Dedifferentiated amniotic fluid mesenchymal stem cell (primary cell): ENCODE measurements around the gene MSH3.

Source experiments
- DNase-seq: peaks from one replicate; pipeline ENCODE4 v3.0.0-alpha.2; 2016; ENCODE audit errors: extremely low spot score

Gene MSH3

GRCh38 chr5:80654391-80655230 is at the start of gene MSH3, which contains the start of gene DHFR:
Gene MSH3, plus strand, starts transcription at chr5:80654652. Its CDS starts 76 bp downstream, at chr5:80654728.
Gene DHFR, minus strand, starts transcription at chr5:80654983. Its CDS starts 494 bp downstream, at chr5:80654489.
- peak; percentile 77 for DNase-seq

- no peak for DNase-seq
These were observed 47.1 kb upstream of the MSH3 start for GRCh38 chr5:80607343-80607742.

GRCh38 chr5:80607832-80608231 is 46.6 kb upstream of the MSH3 start:
- DNase-seq, result no peak

GRCh38 chr5:80608731-80609130 is 45.7 kb upstream of the MSH3 start:
- DNase-seq, result no peak

DNA sequence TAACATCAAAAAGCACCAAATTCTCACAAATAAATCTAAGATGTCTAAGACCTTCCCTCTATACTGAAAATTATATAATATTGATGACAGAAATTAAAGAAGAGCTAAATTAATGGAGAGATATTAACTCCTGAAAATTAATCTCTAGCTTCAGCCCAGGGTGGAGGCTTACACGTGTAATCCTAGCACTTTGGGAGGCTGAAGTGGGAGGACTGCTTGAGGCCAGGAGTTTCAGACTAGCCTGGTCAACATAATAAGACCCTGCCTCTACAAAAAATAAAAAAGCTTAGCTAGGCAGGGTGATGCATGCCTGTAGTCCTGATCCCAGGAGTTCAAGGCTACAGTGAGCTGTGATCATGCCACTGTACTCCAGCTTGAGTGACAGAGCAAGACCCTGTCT is 44.8 kb upstream of the MSH3 start:
- DNase-seq, result no peak

- no peak for DNase-seq
These were observed 39.1 kb upstream of the MSH3 start for GRCh38 chr5:80615266-80615914.

GRCh38 chr5:80618438-80618837 is 36.0 kb upstream of the MSH3 start:
- no peak for DNase-seq

- DNase-seq, result no peak
These were observed 35.4 kb upstream of the MSH3 start for GRCh38 chr5:80619086-80619485.

DNA sequence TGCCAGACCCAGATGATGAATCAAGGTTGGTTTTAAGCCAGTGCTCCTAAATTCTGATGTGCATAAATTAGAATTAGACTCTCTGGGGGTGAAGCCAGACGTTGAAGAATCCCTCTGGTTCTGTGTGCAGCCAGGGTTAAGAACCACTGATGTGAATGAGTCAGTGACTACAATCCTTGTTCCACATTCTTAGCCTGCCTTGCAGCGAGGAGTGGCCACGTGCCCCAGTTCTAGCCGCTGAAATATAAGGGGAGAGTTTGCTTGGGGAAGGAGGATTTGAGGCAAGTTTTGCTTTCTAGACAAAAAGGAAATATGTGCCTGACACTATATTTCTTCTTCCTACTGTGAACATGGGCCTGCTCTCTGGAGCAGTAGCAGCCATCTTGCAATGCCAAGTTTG is 34.2 kb upstream of the MSH3 start:
- DNase-seq, result no peak

DNA sequence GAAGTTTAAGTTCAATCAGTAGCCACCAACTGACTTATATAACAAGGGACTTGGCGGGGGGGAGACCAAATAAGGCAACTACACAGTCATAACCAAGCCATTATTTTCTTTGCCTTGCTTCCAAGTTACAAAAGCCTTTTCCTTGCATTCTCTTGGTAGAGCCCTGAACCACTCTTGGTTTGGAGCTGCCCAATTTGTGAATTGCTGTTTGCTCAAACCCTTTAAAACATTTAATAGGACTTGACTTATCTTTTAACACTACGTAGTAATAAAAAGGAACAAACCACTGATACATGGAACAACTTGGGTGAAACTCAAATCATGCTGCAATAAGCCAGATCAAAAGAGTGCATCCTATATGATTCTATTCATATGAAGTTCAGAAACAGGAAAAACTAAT is 31.7 kb upstream of the MSH3 start:
- no peak for DNase-seq

DNA sequence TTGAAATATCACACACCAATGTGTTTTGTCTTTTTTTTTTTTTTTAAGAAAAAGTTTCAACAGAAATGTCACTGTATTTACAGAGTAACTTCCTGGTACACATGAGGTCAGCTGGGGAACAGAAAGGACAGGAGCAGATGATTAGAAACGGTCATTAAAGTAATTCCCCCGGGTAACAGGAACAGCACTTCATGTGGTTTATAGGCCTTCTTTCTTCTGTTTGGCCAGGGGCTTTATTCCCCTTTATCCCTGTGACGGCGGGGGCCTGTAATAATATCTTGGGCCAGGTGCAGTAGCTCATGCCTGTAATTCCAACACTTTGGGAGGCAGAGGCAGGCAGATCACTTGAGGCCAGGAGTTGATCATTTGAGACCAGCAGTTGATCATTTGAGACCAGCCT is 30.5 kb upstream of the MSH3 start:
- DNase-seq, result no peak

DNA sequence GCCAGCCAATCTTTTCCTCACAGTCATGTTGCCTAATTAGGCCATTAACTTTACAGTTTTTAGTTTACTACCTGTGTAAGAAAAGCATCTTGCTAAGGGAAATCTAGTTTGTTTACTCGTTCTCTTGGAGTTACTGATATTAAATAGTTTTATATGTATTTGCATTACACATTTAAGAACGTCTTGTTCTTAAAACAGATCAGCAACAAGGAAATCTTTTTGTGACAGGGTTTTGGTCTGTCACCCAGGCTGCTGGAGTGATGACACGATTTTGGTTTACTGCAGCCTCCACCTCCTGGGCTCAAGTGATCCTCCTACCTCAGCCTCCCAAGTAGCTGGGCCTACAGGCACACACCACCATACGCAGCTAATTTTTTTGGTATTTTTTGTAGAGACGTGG is 29.2 kb upstream of the MSH3 start:
- DNase-seq, result no peak

DNA sequence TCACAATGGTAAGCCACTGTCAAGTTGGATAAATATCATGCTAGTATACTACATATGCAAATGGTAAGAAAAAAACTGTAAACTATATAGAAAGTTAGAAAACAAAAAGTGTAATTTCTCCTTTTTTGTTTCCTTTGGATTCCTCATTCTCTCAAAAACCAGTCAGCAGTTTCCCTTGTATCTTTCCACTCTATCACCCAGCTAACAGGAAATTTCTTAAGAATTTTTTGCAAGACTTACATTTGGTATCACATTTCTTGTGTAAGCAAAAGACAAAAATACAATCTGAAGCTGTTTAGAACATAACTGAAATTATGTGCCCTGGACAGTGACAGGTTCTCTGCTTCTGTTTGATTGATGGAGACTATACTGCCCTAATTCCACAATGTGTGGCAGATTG is 25.2 kb upstream of the MSH3 start:
- no peak for DNase-seq

GRCh38 chr5:80631278-80632259 is 22.9 kb upstream of the MSH3 start:
- DNase-seq, result no peak

GRCh38 chr5:80632700-80633099 is 21.8 kb upstream of the MSH3 start:
- DNase-seq, result no peak

DNA sequence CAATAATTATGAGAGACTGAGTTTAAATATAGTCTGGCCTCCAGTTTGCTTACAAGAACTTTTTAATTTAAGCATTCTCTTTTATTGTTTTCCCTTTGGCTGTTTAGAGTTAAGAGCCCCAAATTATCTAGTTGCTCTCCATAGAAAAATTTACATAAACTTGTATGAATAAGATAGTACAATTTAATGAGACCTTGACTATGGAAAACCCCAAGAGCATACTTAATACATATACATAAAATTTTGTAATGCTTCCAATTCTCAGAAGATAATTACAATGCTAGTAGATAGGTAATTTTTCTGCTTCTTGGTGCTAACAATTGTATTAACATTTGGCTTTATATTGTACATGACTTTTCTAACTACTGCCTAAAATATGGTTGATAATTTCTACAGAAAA is 20.3 kb upstream of the MSH3 start:
- DNase-seq, result no peak

DNA sequence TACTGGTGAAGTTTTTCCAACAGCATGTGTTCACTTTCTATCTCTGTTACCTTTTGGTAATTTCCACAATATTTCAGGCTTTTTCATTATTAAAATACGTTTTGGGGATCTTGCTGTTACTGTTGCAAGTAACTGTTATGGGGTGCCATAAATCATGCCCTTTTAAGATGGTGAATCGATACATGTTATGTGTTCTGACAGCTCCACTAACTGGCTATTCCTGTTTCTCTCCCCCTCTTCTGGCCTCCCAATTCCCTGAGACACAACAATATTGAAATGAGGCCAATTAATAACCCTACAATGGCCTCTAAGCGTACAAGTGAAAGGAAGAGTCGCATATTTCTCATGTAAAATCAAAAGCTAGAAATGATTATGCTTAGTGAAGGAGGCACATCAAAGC is 13.1 kb upstream of the MSH3 start:
- DNase-seq, result no peak

GRCh38 chr5:80644900-80645299 is 9.6 kb upstream of the MSH3 start:
- no peak for DNase-seq

GRCh38 chr5:80646926-80647325 is 7.5 kb upstream of the MSH3 start:
- no peak for DNase-seq

DNA sequence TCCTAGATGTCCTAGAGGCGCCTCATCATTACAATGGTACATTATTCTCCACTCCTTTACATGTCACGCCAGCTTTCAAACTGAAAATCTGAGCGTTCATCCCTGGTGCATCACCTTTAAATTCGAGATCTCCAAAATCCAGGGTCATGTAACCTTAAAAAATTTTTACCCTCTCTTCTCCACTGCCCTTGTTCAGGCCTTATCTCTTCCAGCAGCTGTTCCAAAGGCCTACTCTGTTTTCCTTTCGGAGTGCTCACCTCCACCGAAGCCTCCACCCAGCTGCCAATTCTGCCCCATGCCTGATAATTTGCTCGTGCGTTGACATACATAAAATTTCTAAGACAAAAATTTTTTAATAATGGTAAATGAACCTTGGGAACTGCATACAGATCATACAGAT is 950 bp upstream of the MSH3 start:
- no peak for DNase-seq

GRCh38 chr5:80654054-80654390 is 430 bp upstream of the MSH3 start:
- DNase-seq, result no peak

DNA sequence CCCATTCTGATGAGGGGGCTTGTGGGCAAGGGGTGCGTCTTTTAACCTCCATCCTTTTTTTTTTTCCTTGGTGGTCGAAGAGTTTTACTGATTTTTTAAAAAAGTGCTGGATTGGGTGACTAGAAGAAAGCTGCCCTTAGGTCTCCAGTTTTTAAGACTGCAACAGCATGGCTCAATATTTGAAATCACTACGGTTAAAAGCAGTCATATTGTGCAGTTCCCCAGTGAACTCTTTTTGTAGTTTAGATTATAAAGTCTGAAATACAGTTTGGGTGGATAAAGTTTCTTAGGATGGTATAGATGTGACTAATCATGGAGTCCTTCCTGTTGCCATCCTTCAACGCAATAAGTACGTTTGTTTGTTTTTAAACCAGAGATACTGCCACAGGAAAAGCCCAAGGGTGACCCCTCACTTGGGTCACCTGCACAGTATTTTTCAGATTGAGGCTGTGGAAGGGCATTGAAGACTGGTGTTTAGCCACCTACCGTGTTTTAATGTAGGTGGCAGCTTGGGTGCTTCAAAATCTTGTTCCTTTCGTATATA is 851 bp downstream of the MSH3 start:
- DNase-seq, result no peak
